GM18502 (cell line): ENCODE data around the gene AGMAT.

ENCODE experiments used
- ATAC-seq: cut with Tn5 transposase; IDR thresholded peaks from one replicate; pipeline ENCODE4 v1.9.1; 2021; ENCODE audit warnings: mild to moderate bottlenecking; ENCODE audit not compliant: unreplicated experiment, poor library complexity

AGMAT gene

GRCh38 chr1:15584489-15585363 is at the start of gene AGMAT:
TSS of gene AGMAT (minus strand) at chr1:15585051. CDS start at chr1:15584967, 84 bp downstream.
- no peak for ATAC-seq

DNA sequence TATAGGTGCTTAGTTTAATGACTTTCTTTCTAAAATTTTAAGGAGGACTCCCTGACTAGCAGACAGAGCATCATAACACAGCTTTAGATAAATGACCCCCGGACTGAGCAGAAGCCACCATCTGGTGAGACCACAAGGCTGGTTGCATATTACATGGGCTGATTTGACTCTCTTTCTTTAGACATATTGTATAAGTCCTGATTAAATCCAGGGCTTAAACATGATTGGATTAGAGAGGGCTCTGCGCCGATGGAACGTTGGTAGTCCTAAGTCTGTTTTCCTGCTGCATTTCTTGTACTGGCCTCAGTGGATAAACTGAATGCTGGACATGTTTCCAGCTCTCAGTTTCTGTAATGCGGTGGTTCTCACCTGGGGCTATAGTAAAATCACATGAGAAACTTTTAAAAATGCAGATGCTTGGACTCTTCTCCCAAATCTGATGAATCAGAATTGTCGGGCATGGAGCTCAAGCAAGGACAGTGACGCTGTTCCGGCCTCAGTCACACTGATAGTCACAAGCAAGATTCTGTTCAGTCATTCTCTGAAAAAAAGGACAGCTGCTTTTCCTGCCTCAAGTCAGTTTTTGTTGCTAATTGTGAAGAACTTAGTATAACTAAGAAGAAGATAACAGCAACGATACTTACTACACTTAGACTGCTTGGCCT is 49.0 kb upstream of the AGMAT start:
- ATAC-seq = no peak

GRCh38 chr1:15628003-15628402 is 43.2 kb upstream of the AGMAT start:
- peak; percentile 18 for ATAC-seq

- peak; percentile 78 for ATAC-seq
Measured at GRCh38 chr1:15627343-15627988, 42.6 kb upstream of the AGMAT start.

DNA sequence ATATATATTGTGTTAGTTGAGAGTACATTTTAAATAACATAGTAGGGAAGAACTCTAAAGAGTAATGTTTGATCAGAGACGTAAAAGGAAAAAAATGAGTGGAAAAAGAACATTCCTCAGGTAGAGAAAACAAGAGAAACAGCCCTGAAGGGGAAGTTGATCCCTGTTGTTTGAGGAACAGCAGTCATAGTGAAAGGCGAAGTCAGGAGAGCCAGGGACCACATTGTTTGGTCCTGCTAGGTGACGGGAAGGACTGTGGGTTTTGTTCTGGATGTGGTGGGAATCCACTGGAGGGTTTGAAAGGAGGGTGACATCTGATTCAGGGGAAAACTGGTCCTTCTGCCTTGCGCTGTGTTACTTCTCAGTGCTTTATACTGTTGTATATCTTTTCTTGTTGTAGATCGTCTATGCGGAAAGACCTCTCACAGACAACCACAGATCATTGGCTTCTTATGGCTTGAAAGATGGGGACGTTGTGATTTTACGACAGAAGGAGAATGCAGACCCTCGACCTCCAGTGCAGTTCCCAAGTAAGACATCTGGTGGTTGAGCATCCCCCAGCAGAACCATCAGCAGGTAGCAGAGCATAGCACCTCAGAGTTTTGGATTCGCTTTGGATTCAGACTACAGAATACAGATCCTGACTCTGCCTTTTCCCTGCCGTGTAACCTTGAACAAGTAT is 41.6 kb upstream of the AGMAT start:
- ATAC-seq = no peak

DNA sequence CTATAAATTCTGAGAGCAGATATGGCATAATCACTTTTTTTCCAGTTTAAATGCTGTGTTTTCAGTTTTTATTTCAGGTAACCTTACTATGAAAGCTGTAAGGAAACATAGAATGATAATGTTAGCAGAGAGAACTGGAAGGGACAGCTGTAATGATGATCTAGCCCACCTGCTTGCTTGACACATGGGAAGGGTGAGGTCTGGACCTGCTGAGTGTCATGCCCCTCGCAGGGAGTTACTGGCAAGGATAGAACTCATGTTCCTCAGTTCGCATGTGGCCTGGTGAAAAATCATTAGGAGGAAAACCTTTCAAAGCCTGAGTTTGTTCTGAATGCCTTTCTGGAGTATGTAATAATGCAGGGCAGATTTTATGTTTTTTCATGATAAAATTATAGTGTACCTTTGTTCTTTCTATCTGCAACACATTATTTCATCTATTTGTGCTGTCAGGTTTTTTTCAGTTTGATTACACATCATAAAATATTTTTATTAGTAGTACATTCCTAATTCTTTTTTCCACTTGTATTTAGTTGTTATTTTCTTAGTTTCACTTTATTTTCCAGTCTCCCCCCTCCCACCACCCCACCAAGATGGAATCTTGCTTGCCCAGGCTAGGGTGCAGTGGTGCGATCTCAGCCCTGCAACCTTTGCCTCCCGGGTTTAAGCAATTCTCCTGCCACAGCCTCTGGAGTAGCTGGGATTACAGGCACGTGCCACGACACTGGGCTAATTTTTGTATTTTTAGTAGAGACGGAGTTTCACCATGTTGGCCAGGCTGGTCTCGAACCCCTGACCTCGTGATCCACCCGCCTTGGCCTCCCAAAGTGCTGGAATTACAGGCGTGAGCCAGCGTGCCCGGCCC is 40.4 kb upstream of the AGMAT start:
- ATAC-seq = no peak

- no peak for ATAC-seq
Measured at GRCh38 chr1:15624133-15624714, 39.4 kb upstream of the AGMAT start.

DNA sequence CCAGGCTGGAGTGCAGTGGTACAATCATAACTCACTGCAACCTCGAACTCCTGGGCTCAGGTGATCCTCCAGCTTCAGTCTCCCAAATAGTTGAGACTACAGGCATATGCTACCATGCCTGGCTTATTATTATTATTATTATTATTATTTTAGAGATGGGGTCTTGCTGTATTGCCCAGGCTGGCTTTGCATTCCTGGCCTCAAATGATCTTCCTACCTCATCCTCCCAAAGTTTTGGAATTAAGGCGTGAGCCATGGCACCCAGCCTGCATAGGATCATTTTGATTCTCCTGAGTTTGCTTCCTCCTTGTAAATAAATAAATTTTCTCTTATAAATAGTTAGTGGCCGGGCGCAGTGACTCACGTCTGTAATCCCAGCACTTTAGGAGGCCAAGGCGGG is 38.6 kb upstream of the AGMAT start:
- ATAC-seq = no peak

DNA sequence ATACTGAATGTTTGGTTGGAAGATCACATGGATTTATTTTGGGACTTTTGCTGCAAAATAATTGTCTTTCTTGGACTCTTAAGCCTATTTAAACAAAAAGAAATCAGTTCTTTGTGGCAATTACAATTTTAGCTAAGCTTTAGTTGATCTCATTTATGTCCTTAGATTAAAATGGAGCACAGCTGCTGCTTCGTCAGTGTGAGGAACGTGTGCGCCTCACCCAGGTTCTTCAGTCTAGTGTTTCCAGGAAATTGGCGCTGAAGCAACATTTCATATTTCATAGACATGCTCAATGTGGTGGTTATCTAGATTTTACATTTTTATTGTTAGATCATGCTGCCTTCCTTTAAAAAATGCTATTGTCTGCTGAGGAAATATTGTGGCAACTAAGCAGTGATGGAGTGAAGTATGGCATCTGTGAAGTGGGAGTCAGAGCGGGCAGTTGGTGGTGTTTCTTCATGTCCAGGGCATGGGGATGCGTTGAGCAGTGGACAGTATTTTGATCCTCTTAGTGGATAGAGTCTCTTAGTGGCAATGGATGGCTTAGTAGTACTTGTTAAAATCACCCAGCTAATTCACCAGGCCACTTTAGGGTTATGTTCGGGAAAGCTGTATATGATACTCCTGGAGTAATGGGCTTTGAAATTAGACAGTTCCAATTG is 38.0 kb upstream of the AGMAT start:
- ATAC-seq = no peak

- ATAC-seq = no peak
Measured at GRCh38 chr1:15621975-15622374, 37.1 kb upstream of the AGMAT start.

- ATAC-seq = no peak
Measured at GRCh38 chr1:15620902-15621682, 36.2 kb upstream of the AGMAT start.

GRCh38 chr1:15620155-15620545 is 35.3 kb upstream of the AGMAT start:
- ATAC-seq = no peak

DNA sequence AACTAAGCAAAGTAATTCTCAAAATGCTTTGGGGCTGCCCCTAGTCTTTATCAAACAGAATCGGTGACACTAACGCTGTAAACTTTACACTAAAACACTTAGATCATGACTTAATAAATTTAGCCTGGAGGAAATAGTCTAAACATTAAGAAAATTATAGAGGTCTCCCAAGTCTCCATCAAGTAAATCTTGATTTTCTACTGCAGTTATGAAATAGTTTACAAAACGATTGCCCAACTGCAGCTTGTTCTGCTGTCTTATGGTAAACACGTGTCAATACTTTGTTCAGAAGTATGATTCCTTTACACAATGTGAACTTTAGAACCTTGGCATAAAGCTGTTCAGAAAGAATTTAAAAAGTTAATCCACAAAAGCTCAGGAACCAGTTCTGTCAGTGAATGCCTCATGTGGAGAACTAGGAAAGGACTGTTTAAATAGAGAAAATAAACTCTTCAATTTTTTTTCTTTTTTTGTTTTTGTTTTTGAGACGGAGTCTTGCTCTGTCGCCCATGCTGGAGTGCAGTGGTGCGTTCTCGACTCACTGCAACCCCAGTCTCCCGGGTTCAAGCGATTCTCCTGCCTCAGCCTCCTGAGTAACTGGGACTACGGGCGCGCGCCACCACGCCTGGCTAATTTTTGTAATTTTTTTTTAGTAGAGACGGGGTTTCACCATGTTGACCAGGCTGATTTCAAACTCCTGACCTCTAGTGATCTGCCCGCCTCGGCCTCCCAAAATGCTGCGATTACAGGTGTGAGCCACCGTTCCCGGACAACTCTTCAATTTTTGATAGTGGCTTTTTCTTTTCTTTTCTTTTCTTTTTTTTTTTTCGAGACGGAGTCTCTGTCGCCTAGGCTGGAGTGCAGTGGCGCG is 34.0 kb upstream of the AGMAT start:
- ATAC-seq = no peak

DNA sequence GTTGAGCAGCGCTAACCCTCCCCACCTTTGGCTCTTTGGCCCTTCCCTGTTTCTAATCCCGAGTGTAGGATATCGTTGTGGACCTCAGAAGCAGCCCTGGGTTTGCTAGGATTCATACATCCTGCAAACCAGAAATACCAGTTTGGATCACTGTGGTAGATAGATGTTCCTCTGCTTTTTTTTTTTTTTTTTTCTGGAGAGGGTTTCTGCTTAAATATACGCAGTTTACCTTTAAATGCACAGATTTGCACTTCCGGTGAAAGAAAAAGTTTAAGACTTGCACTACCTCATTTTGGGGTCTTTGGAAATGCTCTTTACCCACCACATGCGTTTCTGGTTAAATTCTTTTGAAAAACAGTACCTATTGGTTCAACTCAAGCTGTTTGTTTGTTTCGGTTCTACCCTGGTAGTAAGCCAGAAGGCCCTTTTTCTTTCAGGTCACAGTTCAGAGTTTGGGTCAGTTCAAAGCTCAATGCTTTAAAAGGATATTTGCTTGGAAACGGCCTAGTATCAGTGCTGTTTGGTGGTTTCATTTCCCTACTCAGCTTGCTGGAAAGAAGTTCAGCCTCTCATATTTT is 33.3 kb upstream of the AGMAT start:
- no peak for ATAC-seq

GRCh38 chr1:15617173-15618076 is 32.6 kb upstream of the AGMAT start, which contains the start of gene DDI2:
TSS of gene DDI2 (plus strand) at chr1:15617458. CDS start at chr1:15617671, 213 bp downstream.
- peak; percentile 70 for ATAC-seq
